Lower lobe of right lung (tissue), 2 donors: Measurements from ENCODE around the gene ARIH1. TPM values are rescaled to one million over a fixed set of nuclear protein-coding genes. Genes with fewer than 3 reads are reported as not detected.

Experiments used
- ATAC-seq, 2 donors: fragments of 200-7000 bp; cut with Tn5 transposase; one replicate each; pipeline ENCODE4 v1.9.1; 2020 to 2022; ENCODE audit warnings: mild to moderate bottlenecking in 2 of 2, moderate library complexity in 2 of 2
- DNase-seq: peaks from one replicate; pipeline ENCODE4 v3.0.0-alpha.2; 2020
- H3K27ac ChIP-seq: fragments of 200-600 bp; one replicate; pipeline ENCODE4 v1.8.0; 2022
- H3K27me3 ChIP-seq: fragments of 200-600 bp; one replicate; pipeline ENCODE4 v1.8.0; 2022; ENCODE audit warnings: low read depth
- H3K36me3 ChIP-seq: fragments of 200-600 bp; one replicate; pipeline ENCODE4 v1.8.0; 2022; ENCODE audit warnings: mild to moderate bottlenecking
- H3K4me1 ChIP-seq: fragments of 200-600 bp; one replicate; pipeline ENCODE4 v1.8.0; 2022
- H3K4me3 ChIP-seq: fragments of 200-600 bp; one replicate; pipeline ENCODE4 v1.8.0; 2022; ENCODE audit warnings: mild to moderate bottlenecking
- H3K9me3 ChIP-seq: fragments of 200-600 bp; one replicate; pipeline ENCODE4 v1.8.0; 2022
- CTCF ChIP-seq: fragments of 200-600 bp; IDR thresholded peaks from one replicate; pipeline ENCODE4 v1.8.0; 2022; ENCODE audit warnings: antibody characterized with exemption, mild to moderate bottlenecking
- intact Hi-C: fragments of 100-400 bp; cut with DNase I; formaldehyde crosslinking; loops from one replicate; pipeline ENCODE4 v1.11.0; 2022
- total RNA-seq: library from RNA; stranded (reverse); fragmentation: NEBNext Ultra II Directional; extraction: Animal tissue kit (Norgen Biotek cat#: 25700); gene quantifications from one replicate; pipeline ENCODE4 v1.2.1, GENCODE V29; 2021
- donor health status: DM: no; HTN: yes; CAD: no; lungs with severe emphysema.

ARIH1 gene
- total RNA-seq, 1 donor from 2014 or later, result 149 TPM

GRCh38 chr15:72559781-72560180 lies 85.7 kb downstream of the ARIH1 start:
- Histone ChIP-seq H3K27me3 (no peaks in the 10 kb centered on the region), H3K36me3 (peaks cover 71% of the 10 kb centered on the region), H3K4me1 (no peaks in the 10 kb centered on the region), H3K27ac (no peak overlapping the region), H3K9me3 (no peaks in the 10 kb centered on the region), H3K4me3 (no peak overlapping the region)
- no peak for DNase-seq
- TF ChIP-seq CTCF, result no peak
- intact Hi-C loops, result no loop called here
- no peak for ATAC-seq

- ATAC-seq, result no peak
- Histone ChIP-seq H3K9me3 (no peaks in the 10 kb centered on the region), H3K27me3 (no peaks in the 10 kb centered on the region), H3K36me3 (peaks cover 71% of the 10 kb centered on the region), H3K27ac (no peak overlapping the region), H3K4me1 (no peaks in the 10 kb centered on the region), H3K4me3 (no peak overlapping the region)
- TF ChIP-seq CTCF, result no peak
- DNase-seq, result no peak
- intact Hi-C loops, result no loop called here
These were observed 86.3 kb downstream of the ARIH1 start for GRCh38 chr15:72560458-72560857.

- Histone ChIP-seq H3K9me3 (no peaks in the 10 kb centered on the region), H3K36me3 (peaks cover 73% of the 10 kb centered on the region), H3K4me3 (no peak overlapping the region), H3K4me1 (no peaks in the 10 kb centered on the region), H3K27me3 (no peaks in the 10 kb centered on the region), H3K27ac (no peak overlapping the region)
- intact Hi-C loops, result no loop called here
- ATAC-seq, result no peak
- no peak for DNase-seq
- TF ChIP-seq CTCF, result no peak
These were observed 88.3 kb downstream of the ARIH1 start for GRCh38 chr15:72562386-72562785.

GRCh38 chr15:72562878-72563277 lies 88.7 kb downstream of the ARIH1 start:
- no peak for DNase-seq
- H3K27me3 ChIP-seq, result no peaks in the 10 kb centered on the region
- no peak for ATAC-seq
- intact Hi-C loops, result no loop called here
- no peaks in the 10 kb centered on the region for H3K9me3 ChIP-seq
- H3K36me3 ChIP-seq, result peaks cover 78% of the 10 kb centered on the region
- no peaks in the 10 kb centered on the region for H3K4me1 ChIP-seq
- no peak overlapping the region for H3K4me3 ChIP-seq
- H3K27ac ChIP-seq, result no peak overlapping the region
- no peak for TF ChIP-seq CTCF

GRCh38 chr15:72564091-72564490 lies 90.0 kb downstream of the ARIH1 start:
- ATAC-seq, result no peak
- no peaks in the 10 kb centered on the region for H3K4me1 ChIP-seq
- H3K36me3 ChIP-seq, result peaks cover 80% of the 10 kb centered on the region
- DNase-seq, result no peak
- H3K27me3 ChIP-seq, result no peaks in the 10 kb centered on the region
- no peak overlapping the region for H3K27ac ChIP-seq
- no peaks in the 10 kb centered on the region for H3K9me3 ChIP-seq
- intact Hi-C loops, result no loop called here
- no peak for TF ChIP-seq CTCF
- no peak overlapping the region for H3K4me3 ChIP-seq

- H3K27ac ChIP-seq, result no peak overlapping the region
- intact Hi-C loops, result no loop called here
- ATAC-seq (no peak), DNase-seq (no peak)
- peaks cover 89% of the 10 kb centered on the region for H3K36me3 ChIP-seq
- H3K4me1 ChIP-seq, result no peaks in the 10 kb centered on the region
- H3K27me3 ChIP-seq, result no peaks in the 10 kb centered on the region
- no peak for TF ChIP-seq CTCF
- H3K4me3 ChIP-seq, result no peak overlapping the region
- no peaks in the 10 kb centered on the region for H3K9me3 ChIP-seq
These were observed 92.8 kb downstream of the ARIH1 start for GRCh38 chr15:72566973-72567372.
